HG02610 (cell line): ENCODE results near the gene CRAMP1.
"Not testable (repeated sequence)": the region's sequence is repeated elsewhere in the genome, so short reads cannot be mapped to it uniquely, and the experiment has no call there.

Source experiments
- ATAC-seq: cut with Tn5 transposase; IDR thresholded peaks from one replicate; pipeline ENCODE4 v1.9.1; 2021; ENCODE audit warnings: mild to moderate bottlenecking, moderate library complexity; ENCODE audit not compliant: unreplicated experiment

The CRAMP1 gene

GRCh38 chr16:1612320-1613111 is at the start of gene CRAMP1:
Gene CRAMP1 (plus strand): TSS chr16:1612360. CDS start chr16:1614640, 2,280 bp downstream.
- peak; percentile 6 for ATAC-seq

GRCh38 chr16:1563786-1564185 is 48.4 kb upstream of the CRAMP1 start:
- no peak for ATAC-seq

- ATAC-seq: no peak
Measured at GRCh38 chr16:1564325-1564724, 47.8 kb upstream of the CRAMP1 start.

- ATAC-seq: no peak
Measured at GRCh38 chr16:1565083-1565805, 46.9 kb upstream of the CRAMP1 start.

GRCh38 chr16:1567988-1568387 is 44.2 kb upstream of the CRAMP1 start:
- no peak for ATAC-seq

- no peak for ATAC-seq
Measured at GRCh38 chr16:1571012-1571671, 41.0 kb upstream of the CRAMP1 start.

GRCh38 chr16:1572673-1573072 is 39.5 kb upstream of the CRAMP1 start:
- ATAC-seq: no peak

- ATAC-seq: no peak
Measured at GRCh38 chr16:1573301-1573700, 38.9 kb upstream of the CRAMP1 start.

- no peak for ATAC-seq
Measured at GRCh38 chr16:1575578-1575977, 36.6 kb upstream of the CRAMP1 start.

GRCh38 chr16:1579214-1579613 is 32.9 kb upstream of the CRAMP1 start:
- ATAC-seq: no peak

GRCh38 chr16:1580256-1580655 is 31.9 kb upstream of the CRAMP1 start:
- no peak for ATAC-seq

GRCh38 chr16:1580956-1581355 is 31.2 kb upstream of the CRAMP1 start:
- ATAC-seq: no peak

GRCh38 chr16:1581804-1582203 is 30.4 kb upstream of the CRAMP1 start:
- no peak for ATAC-seq

GRCh38 chr16:1583180-1583579 is 29.0 kb upstream of the CRAMP1 start:
- ATAC-seq: no peak

GRCh38 chr16:1584926-1585484 is 27.2 kb upstream of the CRAMP1 start:
- no peak for ATAC-seq

GRCh38 chr16:1590366-1590765 is 21.8 kb upstream of the CRAMP1 start:
- ATAC-seq: no peak

- no peak for ATAC-seq
Measured at GRCh38 chr16:1590930-1591705, 21.0 kb upstream of the CRAMP1 start.

GRCh38 chr16:1592446-1592845 is 19.7 kb upstream of the CRAMP1 start:
- ATAC-seq: no peak

- ATAC-seq: not testable (repeated sequence)
Measured at GRCh38 chr16:1595511-1595910, 16.6 kb upstream of the CRAMP1 start.

GRCh38 chr16:1596516-1596915 is 15.6 kb upstream of the CRAMP1 start:
- ATAC-seq: no peak

GRCh38 chr16:1597154-1597553 is 15.0 kb upstream of the CRAMP1 start:
- no peak for ATAC-seq
